Sigmoid colon (tissue), 7 donors: ENCODE measurements around the gene ABAT. TPM values are rescaled to one million over a fixed set of nuclear protein-coding genes. Genes with fewer than 3 reads are reported as not detected.

Experiments used
- DNase-seq: peaks from one replicate; pipeline ENCODE4 v3.0.0-alpha.2; 2019
- H3K27ac ChIP-seq, 4 donors: fragments of 200-600 bp; sonication (generic); one replicate each; pipeline ENCODE4 v1.5.1; 2016 to 2019; ENCODE audit warnings: mild to moderate bottlenecking in 1 of 4
- H3K27me3 ChIP-seq, 3 donors: fragments of 200-600 bp; sonication (generic); one replicate each; pipeline ENCODE4 v1.5.1; 2019; ENCODE audit warnings: mild to moderate bottlenecking in 1 of 3
- H3K36me3 ChIP-seq, 4 donors: fragments of 200-600 bp; sonication (generic); one replicate each; pipeline ENCODE4 v1.5.1; 2016 to 2019
- H3K4me1 ChIP-seq, 4 donors: fragments of 200-600 bp; sonication (generic); one replicate each; pipeline ENCODE4 v1.5.1; 2017 to 2019
- H3K4me3 ChIP-seq, 4 donors: fragments of 200-600 bp; sonication (generic); one replicate each; pipeline ENCODE4 v1.5.1; 2017 to 2019; ENCODE audit warnings: mild to moderate bottlenecking in 2 of 4, moderate library complexity in 1 of 4
- H3K9me3 ChIP-seq, 4 donors: fragments of 200-600 bp in 3 of 4; sonication (generic) in 3 of 4; one replicate each; pipeline versions ENCODE4 v1.5.1 to v1.6.1; 2013 to 2019
- EP300 ChIP-seq, 4 donors: sonication (generic); formaldehyde crosslinking; IDR thresholded peaks; one replicate each; pipeline ENCODE4 v1.6.1; 2017; ENCODE audit warnings: antibody characterized with exemption in 4 of 4
- POLR2A ChIP-seq, 2 donors: fragments of 450-650 bp; IDR thresholded peaks; one replicate each; pipeline ENCODE4 v1.6.1; 2016; ENCODE audit warnings: antibody characterized with exemption in 2 of 2, mild to moderate bottlenecking in 2 of 2, moderate library complexity in 2 of 2
- POLR2AphosphoS5 ChIP-seq, 4 donors: sonication (generic); formaldehyde crosslinking; IDR thresholded peaks; one replicate each; pipeline ENCODE4 v1.6.1; 2017; ENCODE audit warnings: antibody characterized with exemption in 4 of 4
- WGBS, 2 donors: extraction: QIAGEN DNeasy Blood & Tissue Kit; methylation state at CpG; one replicate each; pipeline ENCODE4 v1.1.7; 2013; 5-methylcytosine and 5-hydroxymethylcytosine counted together
- intact Hi-C: fragments of 100-400 bp; cut with DNase I; formaldehyde crosslinking; loops from one replicate; pipeline ENCODE4 v1.15.1; 2023
- polyA plus RNA-seq, 3 donors: library from polyadenylated mRNA; stranded (reverse); fragments of 200-250 nt; gene quantifications; one replicate each; pipeline ENCODE4 v1.2.3, GENCODE V29; 2013
- total RNA-seq, 4 donors: library from RNA; depleted of rRNA; stranded (reverse); fragments of >200 nt; gene quantifications; one replicate each; pipeline ENCODE4 v1.1.0, GENCODE V29; 2016
- TF ChIP-seq, protein P1 (sequence below), 4 experiments: fragments of 450-650 bp in 3 of 4; fragments of 200-600 bp in 1 of 4; IDR thresholded peaks; one replicate each; pipeline ENCODE4 v1.5.1; 2016 to 2019; ENCODE audit warnings: antibody characterized with exemption in 4 of 4, mild to moderate bottlenecking in 3 of 4, moderate library complexity in 2 of 4
- donor health status: healthy with polysubstance abuse.
- donor health status: Bipolar disorder and iron deficiency.
- donor health status: healthy.

Gene ABAT
- total and polyA plus RNA-seq, 7 donors, result 4.1 to 12.0 (median 8.2) TPM

DNA sequence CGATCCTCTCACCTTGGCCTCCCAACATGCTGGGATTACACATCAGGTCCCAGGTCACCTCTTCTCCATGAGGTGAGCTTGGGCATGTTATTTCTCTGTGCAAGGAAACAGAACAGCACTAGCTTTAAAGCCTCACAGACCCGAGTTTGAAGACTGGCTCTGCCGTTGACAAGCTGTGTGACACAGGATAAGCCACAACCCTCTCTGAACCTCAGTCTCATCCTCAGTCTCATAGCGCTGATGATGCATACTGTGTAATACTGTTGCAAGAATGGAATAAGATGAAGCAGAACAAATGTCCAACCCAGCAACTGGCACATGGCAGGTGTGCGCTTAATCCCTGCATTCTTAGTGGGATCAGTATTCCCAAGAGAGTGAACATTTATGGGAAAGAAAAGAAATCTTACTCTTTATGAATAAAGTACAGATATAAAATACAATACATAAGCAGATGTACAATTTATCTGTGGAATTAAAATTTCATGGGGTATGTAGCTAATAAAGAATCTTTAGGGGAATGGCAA is 43.5 kb downstream of the ABAT start:
- H3K27ac ChIP-seq, result no peak overlapping the region
- no peak for DNase-seq
- no peaks in the 10 kb centered on the region for H3K4me1 ChIP-seq
- intact Hi-C loops, result no loop called here
- H3K27me3 ChIP-seq, result no peaks in the 10 kb centered on the region
- 95 to 96% methylated on average over 5 of the region's 5 CpGs for WGBS, 2 donors
- H3K9me3 ChIP-seq, result peaks cover 0 to 6% (median 1%) of the 10 kb centered on the region in 4 donors
- no peak overlapping the region for H3K4me3 ChIP-seq
- TF ChIP-seq POLR2A (IDR thresholded peaks at IDR 0.05), result no peak
- TF ChIP-seq, protein P1, sequence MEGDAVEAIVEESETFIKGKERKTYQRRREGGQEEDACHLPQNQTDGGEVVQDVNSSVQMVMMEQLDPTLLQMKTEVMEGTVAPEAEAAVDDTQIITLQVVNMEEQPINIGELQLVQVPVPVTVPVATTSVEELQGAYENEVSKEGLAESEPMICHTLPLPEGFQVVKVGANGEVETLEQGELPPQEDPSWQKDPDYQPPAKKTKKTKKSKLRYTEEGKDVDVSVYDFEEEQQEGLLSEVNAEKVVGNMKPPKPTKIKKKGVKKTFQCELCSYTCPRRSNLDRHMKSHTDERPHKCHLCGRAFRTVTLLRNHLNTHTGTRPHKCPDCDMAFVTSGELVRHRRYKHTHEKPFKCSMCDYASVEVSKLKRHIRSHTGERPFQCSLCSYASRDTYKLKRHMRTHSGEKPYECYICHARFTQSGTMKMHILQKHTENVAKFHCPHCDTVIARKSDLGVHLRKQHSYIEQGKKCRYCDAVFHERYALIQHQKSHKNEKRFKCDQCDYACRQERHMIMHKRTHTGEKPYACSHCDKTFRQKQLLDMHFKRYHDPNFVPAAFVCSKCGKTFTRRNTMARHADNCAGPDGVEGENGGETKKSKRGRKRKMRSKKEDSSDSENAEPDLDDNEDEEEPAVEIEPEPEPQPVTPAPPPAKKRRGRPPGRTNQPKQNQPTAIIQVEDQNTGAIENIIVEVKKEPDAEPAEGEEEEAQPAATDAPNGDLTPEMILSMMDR (IDR thresholded peaks at IDR 0.05), result no peak
- H3K36me3 ChIP-seq, result no peaks in the 10 kb centered on the region

DNA sequence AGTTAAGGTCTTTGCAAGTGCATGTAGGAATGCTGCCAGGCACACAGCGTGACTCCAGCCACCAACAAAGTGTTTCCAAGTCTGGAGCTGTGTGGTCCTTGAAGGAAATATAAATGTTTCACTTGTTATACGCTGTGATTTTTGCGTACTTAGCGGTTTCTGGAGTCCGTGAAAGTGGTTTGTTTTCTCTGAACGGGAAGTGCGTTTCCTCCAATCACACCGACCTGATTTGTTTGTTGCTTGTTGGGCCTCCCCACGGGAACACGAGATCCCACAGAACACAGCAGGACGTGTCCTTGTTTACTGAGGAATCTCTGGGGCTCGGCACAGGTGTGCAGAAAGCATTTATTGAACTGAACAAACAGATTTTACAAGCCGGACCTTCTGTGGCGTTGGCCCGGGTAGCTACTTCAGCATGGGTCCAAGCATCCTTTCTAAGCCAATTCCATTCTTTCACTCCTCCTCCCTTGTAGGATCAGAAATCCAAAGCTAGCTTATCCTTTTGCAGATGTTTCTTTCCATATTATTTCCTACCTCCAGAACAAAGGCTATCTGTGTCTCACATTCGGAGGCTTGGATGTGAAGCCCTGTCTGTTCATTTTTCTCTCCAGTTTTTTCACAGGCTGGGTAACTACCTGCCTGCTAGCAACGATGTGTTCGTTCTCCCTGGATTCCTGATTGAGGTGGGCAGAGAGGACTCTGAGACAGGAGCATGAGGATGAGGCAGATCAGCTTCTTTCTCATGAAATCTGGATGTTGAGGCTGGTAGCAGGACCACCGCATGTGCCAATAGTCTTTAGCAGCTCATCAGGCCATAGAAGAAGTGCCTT is 44.6 kb downstream of the ABAT start:
- intact Hi-C loops, result no loop called here
- Histone ChIP-seq H3K27me3 (no peaks in the 10 kb centered on the region), H3K9me3 (peaks cover 0 to 6% (median 1%) of the 10 kb centered on the region in 4 donors), H3K27ac (no peak overlapping the region), H3K4me3 (no peak overlapping the region), H3K36me3 (no peaks in the 10 kb centered on the region), H3K4me1 (no peaks in the 10 kb centered on the region)
- no peak for TF ChIP-seq EP300 (IDR thresholded peaks at IDR 0.05)
- no peak for TF ChIP-seq POLR2A (IDR thresholded peaks at IDR 0.05)
- TF ChIP-seq, protein P1 (IDR thresholded peaks at IDR 0.05), result no peak
- no peak for TF ChIP-seq POLR2AphosphoS5 (IDR thresholded peaks at IDR 0.05)
- no peak for DNase-seq
- 22 to 65% methylated on average over 19 of the region's 19 CpGs for WGBS, 2 donors

DNA sequence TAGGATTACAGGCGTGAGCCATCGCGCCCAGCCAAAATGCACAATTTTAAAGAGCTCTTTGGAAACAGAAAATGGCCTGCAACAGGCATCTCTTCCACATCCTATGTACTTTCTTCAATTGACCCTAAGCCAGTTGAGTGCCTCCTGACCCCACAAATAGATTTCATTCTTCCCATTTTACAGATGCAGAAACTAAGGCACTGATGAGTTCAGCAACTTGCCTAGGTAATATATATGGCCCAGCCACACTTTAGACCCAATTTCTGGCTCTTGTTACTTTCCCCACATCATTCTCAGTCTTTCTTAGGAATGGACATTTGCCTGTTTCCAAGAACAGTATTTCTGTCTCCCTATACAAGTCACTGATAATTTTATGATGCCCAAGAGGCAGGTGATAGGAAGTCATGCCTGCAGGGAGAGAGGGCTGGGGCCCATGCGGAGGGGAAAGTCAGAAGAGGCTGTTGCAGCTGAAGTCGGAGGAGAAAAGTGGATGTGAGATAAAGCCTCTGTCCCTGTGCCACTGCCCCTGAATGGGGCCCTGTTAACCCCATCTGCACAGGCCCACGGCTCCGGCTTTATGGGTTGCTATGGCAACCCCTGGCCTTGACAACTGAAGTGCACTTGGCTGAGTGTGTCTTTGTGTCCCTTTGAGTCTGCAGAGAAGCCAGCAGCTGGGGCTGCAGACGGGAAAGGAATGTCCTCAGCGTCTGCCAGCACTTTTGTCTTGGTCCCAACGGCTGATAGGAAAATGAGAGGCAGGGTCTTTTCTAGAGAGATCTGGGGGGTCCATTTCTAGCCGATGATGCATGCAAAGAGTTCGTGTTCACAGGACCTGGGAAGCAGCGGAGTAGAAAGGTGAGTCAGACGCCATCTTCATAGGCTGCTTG is 45.9 kb downstream of the ABAT start:
- no peaks in the 10 kb centered on the region for H3K4me1 ChIP-seq
- TF ChIP-seq POLR2A (IDR thresholded peaks at IDR 0.05), result no peak
- intact Hi-C loops, result no loop called here
- WGBS, 2 donors, result 35 to 53% methylated on average over 14 of the region's 14 CpGs
- H3K27me3 ChIP-seq, result no peaks in the 10 kb centered on the region
- peaks cover 0 to 6% (median 1%) of the 10 kb centered on the region in 4 donors for H3K9me3 ChIP-seq
- H3K4me3 ChIP-seq, result no peak overlapping the region
- DNase-seq, result no peak
- no peaks in the 10 kb centered on the region for H3K36me3 ChIP-seq
- H3K27ac ChIP-seq, result no peak overlapping the region

DNA sequence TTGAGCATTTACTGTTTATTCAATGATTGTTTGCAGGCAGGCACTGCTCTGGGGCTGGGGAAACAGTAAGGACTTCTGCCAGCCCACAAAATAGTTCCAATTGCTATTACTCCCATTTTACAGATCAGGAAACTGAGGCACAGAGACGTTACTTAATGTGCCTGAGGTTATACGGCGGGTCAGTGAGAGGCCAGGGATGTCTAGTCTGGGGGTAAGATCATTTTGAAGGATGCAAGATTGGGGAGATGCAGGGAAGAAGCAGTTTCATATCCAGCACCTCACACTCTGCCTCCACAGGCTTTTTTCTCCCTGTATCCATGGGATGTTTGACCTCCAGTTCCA is 46.5 kb downstream of the ABAT start:
- WGBS, 2 donors, result 59 to 68% methylated on average over 3 of the region's 3 CpGs
- Histone ChIP-seq H3K36me3 (no peaks in the 10 kb centered on the region), H3K4me1 (no peaks in the 10 kb centered on the region), H3K27me3 (no peaks in the 10 kb centered on the region), H3K27ac (no peak overlapping the region), H3K9me3 (peaks cover 0 to 6% (median 1%) of the 10 kb centered on the region in 4 donors), H3K4me3 (no peak overlapping the region)
- intact Hi-C loops, result no loop called here
- TF ChIP-seq POLR2AphosphoS5 (IDR thresholded peaks at IDR 0.05), result no peak
- no peak for DNase-seq

DNA sequence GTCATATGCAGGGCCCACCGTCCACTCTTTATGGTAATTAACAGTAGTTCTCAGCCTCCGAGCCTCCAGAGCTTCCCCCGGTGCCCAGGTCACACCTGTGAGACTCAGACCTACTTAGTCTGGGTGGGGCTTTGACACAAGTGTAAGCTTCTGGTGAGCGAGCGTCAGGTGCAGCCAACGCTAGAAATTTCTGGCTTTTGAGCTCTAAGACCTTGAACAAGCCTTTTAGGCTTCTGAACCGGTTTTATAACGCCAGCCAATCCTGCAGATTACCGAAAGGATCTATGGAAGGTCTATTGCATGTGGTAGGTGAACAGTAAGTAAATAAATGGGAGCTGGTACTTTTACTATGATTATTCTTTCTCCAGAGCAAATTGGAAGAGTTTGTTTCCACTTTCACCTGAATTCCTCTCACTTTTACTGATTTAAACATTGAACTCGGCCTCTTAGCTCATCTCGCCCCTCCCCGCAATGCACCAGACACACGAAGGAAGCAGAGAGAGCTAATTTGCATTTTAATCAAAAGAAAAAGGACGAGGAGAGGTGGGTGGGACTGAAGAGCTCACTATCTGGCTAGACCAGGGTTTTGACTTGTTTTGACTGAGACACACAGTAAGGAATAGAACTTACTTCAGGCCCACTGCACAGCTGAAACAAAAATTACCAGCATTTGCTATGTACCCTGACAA is 47.1 kb downstream of the ABAT start:
- no peak overlapping the region for H3K27ac ChIP-seq
- no peak for DNase-seq
- H3K27me3 ChIP-seq, result no peaks in the 10 kb centered on the region
- WGBS, 2 donors, result 20 to 61% methylated on average over 14 of the region's 14 CpGs
- peaks cover 0 to 6% (median 1%) of the 10 kb centered on the region in 4 donors for H3K9me3 ChIP-seq
- TF ChIP-seq POLR2A (IDR thresholded peaks at IDR 0.05) (no peak), POLR2AphosphoS5 (IDR thresholded peaks at IDR 0.05) (no peak), EP300 (IDR thresholded peaks at IDR 0.05) (no peak)
- TF ChIP-seq, protein P1 (IDR thresholded peaks at IDR 0.05), result no peak
- no peak overlapping the region for H3K4me3 ChIP-seq
- intact Hi-C loops, result no loop called here
- no peaks in the 10 kb centered on the region for H3K4me1 ChIP-seq
- H3K36me3 ChIP-seq, result no peaks in the 10 kb centered on the region
